Stimulated activated CD8-positive, alpha-beta memory T cell treated with anti-CD3 and anti-CD28 coated beads, Interleukin-7, amount 100 ng/mL, for 24 hours (primary cell): ENCODE results near the gene GRHL1.
"Not testable (repeated sequence)": the region's sequence is repeated elsewhere in the genome, so short reads cannot be mapped to it uniquely, and the experiment has no call there.

ENCODE experiments used
- DNase-seq: peaks from one replicate; pipeline ENCODE4 v3.0.0-alpha.2; 2020; ENCODE audit warnings: low read depth

Gene GRHL1

GRCh38 chr2:10009811-10010781 is 58.6 kb downstream of the GRHL1 start:
- no peak for DNase-seq

- not testable (repeated sequence) for DNase-seq
Measured at GRCh38 chr2:10010861-10011605, 59.5 kb downstream of the GRHL1 start.

DNA sequence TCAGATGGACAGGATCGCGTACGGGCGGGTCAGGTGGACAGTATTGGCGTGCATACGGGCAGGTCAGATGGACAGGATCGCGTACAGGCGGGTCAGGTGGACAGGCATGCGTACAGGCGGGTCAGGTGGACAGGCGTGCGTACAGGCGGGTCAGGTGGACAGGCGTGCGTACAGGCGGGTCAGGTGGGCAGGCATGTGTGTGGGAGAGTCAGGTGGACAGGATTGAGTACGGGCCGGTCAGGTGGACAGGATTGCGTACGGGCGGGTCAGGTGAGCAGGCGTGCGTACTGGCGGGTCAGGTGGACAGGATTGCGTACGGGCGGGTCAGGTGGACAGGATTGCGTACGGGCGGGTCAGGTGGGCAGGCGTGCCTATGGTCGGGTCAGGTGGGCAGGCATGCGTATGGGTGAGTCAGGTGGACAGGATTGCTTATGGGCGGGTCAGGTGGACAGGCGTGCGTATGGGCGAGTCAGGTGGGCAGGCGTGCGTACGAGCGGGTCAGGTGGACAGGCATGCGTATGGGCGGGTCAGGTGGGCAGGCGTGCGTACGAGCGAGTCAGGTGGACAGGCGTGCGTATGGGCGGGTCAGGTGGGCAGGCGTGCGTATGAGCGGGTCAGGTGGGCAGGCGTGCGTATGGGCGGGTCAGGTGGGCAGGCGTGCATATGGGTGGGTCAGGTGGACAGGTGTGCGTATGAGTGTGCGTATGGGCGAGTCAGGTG is 60.3 kb downstream of the GRHL1 start:
- DNase-seq, result not testable (repeated sequence)

- not testable (repeated sequence) for DNase-seq
Measured at GRCh38 chr2:10012366-10012962, 61.0 kb downstream of the GRHL1 start.

DNA sequence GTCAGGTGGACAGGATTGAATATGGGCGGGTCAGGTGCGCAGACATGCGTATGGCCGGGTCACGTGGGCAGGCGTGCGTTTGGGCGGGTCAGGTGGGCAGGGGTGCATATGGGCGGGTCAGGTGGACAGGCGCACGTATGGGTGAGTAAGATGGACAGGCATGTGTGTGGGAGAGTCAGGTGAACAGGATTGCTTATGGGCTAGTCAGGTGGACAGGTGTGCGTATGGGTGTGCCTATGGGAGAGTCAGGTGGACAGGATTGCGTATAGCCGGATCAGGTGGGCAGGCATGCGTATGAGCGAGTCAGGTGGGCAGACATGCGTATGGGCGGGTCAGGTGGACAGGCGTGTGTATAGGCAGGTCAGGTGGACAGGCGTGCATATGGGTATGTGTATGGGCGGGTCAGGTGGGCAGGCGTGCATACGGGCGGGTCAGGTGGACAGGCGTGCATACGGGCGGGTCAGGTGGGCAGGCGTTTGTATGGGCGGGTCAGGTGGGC is 61.5 kb downstream of the GRHL1 start:
- no peak for DNase-seq

GRCh38 chr2:10013651-10014417 is 62.3 kb downstream of the GRHL1 start:
- not testable (repeated sequence) for DNase-seq

- no peak for DNase-seq
Measured at GRCh38 chr2:10014418-10015190, 63.1 kb downstream of the GRHL1 start.

GRCh38 chr2:10015376-10015989 is 64.0 kb downstream of the GRHL1 start:
- not testable (repeated sequence) for DNase-seq

- no peak for DNase-seq
Measured at GRCh38 chr2:10016001-10016801, 64.7 kb downstream of the GRHL1 start.

GRCh38 chr2:10016802-10017258 is 65.3 kb downstream of the GRHL1 start:
- DNase-seq, result no peak

- DNase-seq, result no peak
Measured at GRCh38 chr2:10017313-10017941, 65.9 kb downstream of the GRHL1 start.

DNA sequence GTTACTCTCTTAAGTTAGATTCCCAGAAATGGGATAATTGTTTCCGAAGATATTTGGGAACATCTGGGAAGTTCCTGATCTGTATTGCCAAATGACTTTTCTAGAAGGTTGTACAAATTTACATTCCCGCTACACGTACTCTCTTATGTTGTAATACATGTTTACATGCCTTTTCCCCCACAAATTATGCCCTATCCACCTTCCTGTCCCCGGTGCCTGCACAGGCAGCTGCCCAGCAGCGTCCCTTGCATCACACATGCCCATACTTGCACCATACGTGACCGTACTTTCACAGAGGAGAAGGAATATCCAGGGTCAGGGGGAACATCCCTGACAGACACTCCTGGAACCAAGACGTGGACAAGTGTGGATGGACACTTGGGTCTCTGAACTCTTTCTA is 67.7 kb downstream of the GRHL1 start:
- DNase-seq, result no peak

DNA sequence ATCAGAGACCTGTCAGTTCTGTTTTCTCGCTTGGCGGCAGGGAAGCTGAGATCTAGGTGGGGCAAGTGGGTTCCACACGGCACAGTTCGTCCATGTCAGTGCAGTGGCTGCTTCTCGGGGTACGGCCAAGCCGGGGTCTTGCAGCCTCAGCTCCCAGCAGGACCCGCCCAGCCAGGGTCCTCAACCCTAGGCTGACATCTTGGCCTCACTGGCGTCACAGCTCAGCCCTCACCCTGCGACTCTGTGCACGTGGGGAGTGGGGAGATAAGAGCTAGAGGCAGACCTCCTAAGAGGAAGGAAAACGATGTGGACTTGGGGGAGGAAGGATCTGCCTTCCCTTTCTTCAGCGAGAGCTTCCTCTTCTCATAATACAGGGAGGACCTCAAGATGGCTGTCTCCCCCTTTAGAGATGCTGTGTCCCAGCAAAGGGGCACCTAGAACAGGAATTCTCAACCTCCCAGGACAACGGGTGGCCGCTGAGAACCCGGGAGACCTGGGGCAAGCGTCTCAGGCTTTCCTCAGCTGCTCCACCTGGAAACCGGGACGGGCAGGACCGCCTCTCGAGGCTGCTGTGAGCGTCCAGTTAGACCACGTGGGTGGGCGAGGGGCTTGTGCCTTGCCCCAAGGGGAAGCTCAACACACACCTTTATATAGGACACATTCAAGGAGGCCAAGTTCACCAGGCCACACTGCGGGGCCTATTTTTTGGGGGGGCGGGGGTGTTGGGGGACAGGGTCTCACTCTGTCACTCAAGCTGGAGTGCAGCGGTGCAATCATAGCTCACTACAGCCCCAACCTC is 68.3 kb downstream of the GRHL1 start:
- DNase-seq, result no peak

DNA sequence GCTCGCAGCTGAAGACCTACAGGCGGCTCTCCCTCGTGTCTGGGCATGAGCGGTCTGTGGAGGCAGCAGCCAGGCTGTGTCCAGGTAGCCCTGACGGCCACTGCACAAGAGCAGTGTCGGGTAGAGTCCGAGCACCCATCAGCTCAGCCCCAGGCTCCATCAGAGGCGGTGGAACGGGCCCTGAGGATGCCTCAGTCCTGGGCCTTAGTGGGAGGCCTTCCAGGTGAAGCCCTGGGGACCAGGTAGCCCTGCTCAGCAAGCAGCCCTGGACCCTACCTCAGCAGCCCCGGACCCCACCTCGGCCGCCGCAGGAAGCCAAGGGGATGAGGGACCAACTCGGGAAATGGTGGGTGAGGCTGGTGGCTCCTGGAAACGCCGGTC is 70.5 kb downstream of the GRHL1 start:
- DNase-seq, result no peak

DNA sequence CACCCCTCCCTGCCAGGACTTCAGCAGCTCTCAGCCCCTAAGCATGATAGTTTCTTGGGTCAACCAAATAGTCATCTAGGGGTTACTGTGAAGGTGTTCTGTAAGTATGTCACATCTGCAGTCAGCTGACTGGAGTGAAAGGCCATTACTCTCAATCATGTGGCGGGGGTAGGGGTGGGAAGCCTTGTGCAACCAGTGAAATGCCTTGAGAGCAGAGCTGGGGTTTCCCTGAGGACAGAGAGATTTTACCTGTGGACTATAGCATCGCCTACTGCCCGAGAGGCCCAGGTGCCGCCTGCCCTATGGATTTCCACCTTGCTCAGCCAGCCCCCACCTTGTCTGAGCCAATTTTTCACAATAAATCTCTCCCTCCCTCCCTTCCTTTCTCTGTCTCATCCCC is 71.0 kb downstream of the GRHL1 start:
- no peak for DNase-seq

GRCh38 chr2:10022966-10023662 is 71.6 kb downstream of the GRHL1 start:
- no peak for DNase-seq
